Activated CD8-positive, alpha-beta memory T cell treated with anti-CD3 and anti-CD28 coated beads, Interleukin-2, amount 50 U/mL, for 24 hours (primary cell): ENCODE results near the gene BACH2.

Experiments
- DNase-seq: peaks from one replicate; pipeline ENCODE4 v3.0.0-alpha.2; 2020; ENCODE audit errors: extremely low read depth

Gene BACH2

GRCh38 chr6:89941031-89941762 is 355.4 kb downstream of the BACH2 start:
- no peak for DNase-seq

- peak; percentile 21 for DNase-seq
Observed at GRCh38 chr6:89940225-89941027, 356.2 kb downstream of the BACH2 start.

GRCh38 chr6:89939144-89939543 is 357.5 kb downstream of the BACH2 start:
- no peak for DNase-seq

GRCh38 chr6:89938014-89938413 is 358.6 kb downstream of the BACH2 start:
- DNase-seq, result no peak

GRCh38 chr6:89936177-89936576 is 360.5 kb downstream of the BACH2 start:
- DNase-seq, result no peak

GRCh38 chr6:89934685-89935366 is 361.8 kb downstream of the BACH2 start:
- no peak for DNase-seq

GRCh38 chr6:89932245-89932802 is 364.3 kb downstream of the BACH2 start:
- DNase-seq, result no peak

- no peak for DNase-seq
Observed at GRCh38 chr6:89930789-89931188, 365.9 kb downstream of the BACH2 start.

- no peak for DNase-seq
Observed at GRCh38 chr6:89928604-89929003, 368.0 kb downstream of the BACH2 start.

GRCh38 chr6:89927791-89928550 is 368.7 kb downstream of the BACH2 start:
- DNase-seq, result no peak

- DNase-seq, result no peak
Observed at GRCh38 chr6:89927264-89927663, 369.4 kb downstream of the BACH2 start.

GRCh38 chr6:89925826-89926225 is 370.8 kb downstream of the BACH2 start:
- no peak for DNase-seq

GRCh38 chr6:89924231-89924630 is 372.4 kb downstream of the BACH2 start:
- no peak for DNase-seq

- no peak for DNase-seq
Observed at GRCh38 chr6:89921691-89922090, 375.0 kb downstream of the BACH2 start.

GRCh38 chr6:89921197-89921596 is 375.4 kb downstream of the BACH2 start:
- DNase-seq, result no peak

GRCh38 chr6:89917801-89918366 is 378.8 kb downstream of the BACH2 start:
- DNase-seq, result no peak

GRCh38 chr6:89917216-89917615 is 379.4 kb downstream of the BACH2 start:
- DNase-seq, result no peak

- DNase-seq, result no peak
Observed at GRCh38 chr6:89916136-89916920, 380.3 kb downstream of the BACH2 start.

GRCh38 chr6:89910902-89911240 is 385.8 kb downstream of the BACH2 start:
- no peak for DNase-seq
